IMR-90 (cell line): Measurements from ENCODE around the gene DUSP28. TPM values are rescaled to one million over a fixed set of nuclear protein-coding genes. Genes with fewer than 3 reads are reported as not detected.

Source experiments
- ATAC-seq: fragments of 200-7000 bp; cut with Tn5 transposase; 2 replicates; pipeline ENCODE4 v1.9.1; 2020; ENCODE audit warnings: low read depth, mild to moderate bottlenecking, moderate library complexity
- BruUV-seq: library from RNA; stranded (reverse); fragments of 400-500 nt; replicated peaks from 2 replicates; lab custom pipeline; 2021; lab: Mats Ljungman, UMichigan
- CTCF ChIA-PET: fragments of 300-600 bp; formaldehyde crosslinking; extraction: SDS; loops from one replicate; lab custom pipeline; 2021; ENCODE audit warnings: antibody characterized with exemption; lab: Yijun Ruan, JAX
- POLR2A ChIA-PET: fragments of 300-600 bp; sonication (Branson Sonifier 250); formaldehyde crosslinking; loops from one replicate; lab custom pipeline; 2022; ENCODE audit warnings: antibody characterized with exemption; ENCODE audit not compliant: unreplicated experiment; lab: Charles Lee
- DNase-seq: peaks from one replicate; pipeline ENCODE4 v3.0.0; 2013
- H2AFZ ChIP-seq: replicated peaks from 2 replicates; pipeline ENCODE3; 2013; ENCODE audit warnings: low read length, mild to moderate bottlenecking; ENCODE audit not compliant: poor library complexity
- H2AK5ac ChIP-seq: 2 replicates; pipeline ENCODE4 v1.6.1; 2013; ENCODE audit warnings: low read depth, low read length, inconsistent platforms
- H2AK9ac ChIP-seq: replicated peaks from 2 replicates; pipeline ENCODE3; 2013; ENCODE audit warnings: mild to moderate bottlenecking, low read depth, low read length, moderate library complexity; ENCODE audit not compliant: poor library complexity
- H2BK120ac ChIP-seq: 2 replicates; pipeline ENCODE4 v1.6.1; 2013; ENCODE audit warnings: low read depth, low read length, inconsistent platforms
- H2BK15ac ChIP-seq: 3 replicates; pipeline ENCODE4 v1.6.1; 2013; ENCODE audit warnings: low read depth, low read length, inconsistent platforms
- H2BK20ac ChIP-seq: 2 replicates; pipeline ENCODE4 v1.6.1; 2013; ENCODE audit warnings: low read depth, mild to moderate bottlenecking, inconsistent platforms, low read length, moderate library complexity
- H2BK5ac ChIP-seq: 2 replicates; pipeline ENCODE4 v1.6.1; 2013; ENCODE audit warnings: mild to moderate bottlenecking, low read depth, low read length, inconsistent platforms; ENCODE audit not compliant: poor library complexity, severe bottlenecking
- H3K14ac ChIP-seq: replicated peaks from 2 replicates; pipeline ENCODE4 v1.6.1; 2013; ENCODE audit warnings: low read depth, low read length, inconsistent platforms
- H3K18ac ChIP-seq: 2 replicates; pipeline ENCODE4 v1.6.1; 2013; ENCODE audit warnings: low read depth, low read length, control low read depth
- H3K23ac ChIP-seq: 2 replicates; pipeline ENCODE4 v1.6.1; 2013; ENCODE audit warnings: low read depth, low read length, inconsistent platforms
- H3K27ac ChIP-seq: 2 replicates; pipeline ENCODE4 v1.5.1; 2013; ENCODE audit warnings: mild to moderate bottlenecking, control low read depth, low read length; ENCODE audit not compliant: insufficient read depth
- H3K27me3 ChIP-seq: 2 replicates; pipeline ENCODE4 v1.6.1; 2013; ENCODE audit warnings: low read length; ENCODE audit not compliant: control insufficient read depth, insufficient read depth
- H3K36me3 ChIP-seq: 2 replicates; pipeline ENCODE4 v1.6.1; 2013; ENCODE audit warnings: low read length, mixed read lengths; ENCODE audit not compliant: control insufficient read depth, insufficient read depth
- H3K4ac ChIP-seq: 2 replicates; pipeline ENCODE4 v1.6.1; 2013; ENCODE audit warnings: low read depth, low read length, inconsistent platforms
- H3K4me1 ChIP-seq: 2 replicates; pipeline ENCODE4 v1.6.1; 2013; ENCODE audit warnings: low read length, mixed read lengths; ENCODE audit not compliant: control insufficient read depth, insufficient read depth
- H3K4me2 ChIP-seq: 2 replicates; pipeline ENCODE4 v1.6.1; 2013; ENCODE audit warnings: low read depth, mild to moderate bottlenecking, control low read depth, low read length, moderate library complexity
- H3K4me3 ChIP-seq: 2 replicates; pipeline ENCODE4 v1.5.1; 2013; ENCODE audit warnings: low read depth, mild to moderate bottlenecking, control low read depth, low read length, moderate library complexity; ENCODE audit not compliant: insufficient read depth
- H3K56ac ChIP-seq: 2 replicates; pipeline ENCODE4 v1.6.1; 2013; ENCODE audit warnings: low read length, inconsistent platforms; ENCODE audit not compliant: insufficient read depth; ENCODE audit errors: extremely low read depth
- H3K79me1 ChIP-seq, 2 experiments: 2 replicates each; pipeline ENCODE4 v1.6.1; 2013; ENCODE audit warnings: low read length in 2 of 2, inconsistent platforms in 1 of 2, low read depth in 1 of 2
- H3K9ac ChIP-seq: 2 replicates; pipeline ENCODE4 v1.6.1; 2013; ENCODE audit warnings: low read depth, low read length, control low read depth
- H3K9me1 ChIP-seq: 2 replicates; pipeline ENCODE4 v1.6.1; 2013; ENCODE audit warnings: low read length, inconsistent platforms; ENCODE audit not compliant: insufficient read depth
- H3K9me3 ChIP-seq: 2 replicates; pipeline ENCODE4 v1.6.1; 2013; ENCODE audit warnings: low read length; ENCODE audit not compliant: control insufficient read depth, insufficient read depth
- H4K20me1 ChIP-seq: 2 replicates; pipeline ENCODE4 v1.6.1; 2013; ENCODE audit warnings: low read length, inconsistent platforms; ENCODE audit not compliant: insufficient read depth
- H4K5ac ChIP-seq: 2 replicates; pipeline ENCODE4 v1.6.1; 2013; ENCODE audit warnings: mild to moderate bottlenecking, low read depth, low read length, control low read depth
- H4K8ac ChIP-seq, 2 experiments: 2 replicates each; pipeline ENCODE4 v1.6.1; 2013; ENCODE audit warnings: low read depth in 2 of 2, low read length in 2 of 2, control low read depth in 1 of 2, inconsistent platforms in 1 of 2
- H4K91ac ChIP-seq: 2 replicates; pipeline ENCODE4 v1.6.1; 2013; ENCODE audit warnings: low read depth, low read length, inconsistent platforms; ENCODE audit not compliant: insufficient read depth
- BHLHE40 ChIP-seq: fragments of 150-350 bp; IDR thresholded peaks from 2 replicates; pipeline ENCODE4 v1.6.1; 2016; ENCODE audit warnings: mild to moderate bottlenecking, low read depth, low read length
- CEBPB ChIP-seq: IDR thresholded peaks from 2 replicates; pipeline ENCODE4 v1.6.1; 2012; ENCODE audit warnings: low read depth, low read length, improper control_type of control experiment
- CHD1 ChIP-seq: IDR thresholded peaks from 2 replicates; pipeline ENCODE4 v1.6.1; 2012; ENCODE audit warnings: low read depth, low read length, improper control_type of control experiment
- ELK1 ChIP-seq: fragments of 150-350 bp; IDR thresholded peaks from 2 replicates; pipeline ENCODE4 v1.6.1; 2016; ENCODE audit warnings: low read depth, mild to moderate bottlenecking, low read length, moderate library complexity, borderline replicate concordance
- MAFK ChIP-seq: IDR thresholded peaks from 2 replicates; pipeline ENCODE4 v1.6.1; 2012; ENCODE audit warnings: low read depth, low read length, improper control_type of control experiment
- MAZ ChIP-seq: IDR thresholded peaks from 2 replicates; pipeline ENCODE4 v1.6.1; 2012; ENCODE audit warnings: low read depth, mild to moderate bottlenecking, low read length, improper control_type of control experiment, moderate library complexity, borderline replicate concordance
- POLR2A ChIP-seq: IDR thresholded peaks from 2 replicates; pipeline ENCODE4 v1.6.1; 2012; ENCODE audit warnings: mild to moderate bottlenecking, low read depth, low read length
- RAD21 ChIP-seq: IDR thresholded peaks from 2 replicates; pipeline ENCODE4 v1.6.1; 2012; ENCODE audit warnings: low read length, improper control_type of control experiment
- RFX5 ChIP-seq: IDR thresholded peaks from 2 replicates; pipeline ENCODE4 v1.8.0; 2012; ENCODE audit warnings: low read depth, mild to moderate bottlenecking, low read length, moderate library complexity
- SMC3 ChIP-seq: fragments of 150-350 bp; IDR thresholded peaks from 2 replicates; pipeline ENCODE4 v1.6.1; 2016; ENCODE audit warnings: low read depth, mild to moderate bottlenecking, antibody characterized with exemption, low read length, moderate library complexity
- WGBS, 2 experiments: methylation state at CpG; one replicate each; pipeline versions ENCODE4 v1.1.5 to v1.1.7; 2013; ENCODE audit warnings: missing lambda C conversion rate in 2 of 2; ENCODE audit not compliant: insufficient read length in 1 of 2; ENCODE audit errors: extremely low coverage in 2 of 2; 5-methylcytosine and 5-hydroxymethylcytosine counted together
- dilution Hi-C: fragments of 300-500 bp; cut with HindIII; formaldehyde crosslinking; loops from one replicate; pipeline ENCODE4 v1.14.3; 2018; ENCODE audit warnings: low sequenced_read_pairs; ENCODE audit not compliant: unreplicated experiment
- in situ Hi-C: fragments of 300-500 bp; cut with MboI; formaldehyde crosslinking; loops from 3 replicates; pipeline ENCODE4 v1.14.3; 2019; ENCODE audit warnings: low sequenced_read_pairs, inconsistent platforms, mixed read lengths
- intact Hi-C: fragments of 100-400 bp; cut with micrococcal nuclease; formaldehyde crosslinking; loops from 2 replicates; pipeline ENCODE4 v1.10.0; 2022
- polyA plus RNA-seq, 3 experiments: library from polyadenylated mRNA; depleted of rRNA; stranded (reverse); fragments of >200 nt; gene quantifications; 2 replicates each; pipeline ENCODE4 v1.2.3, GENCODE V29; 2012; ENCODE audit warnings: low replicate concordance in 1 of 3
- total RNA-seq: library from RNA; depleted of rRNA; stranded (reverse); fragments of >200 nt; gene quantifications from 2 replicates; pipeline ENCODE4 v1.2.3, GENCODE V29; 2012

DUSP28 gene
- total and polyA plus RNA-seq, 2 of the 4 experiments (the other 2 are of a cell fraction), result 1.1 to 3.3 TPM

GRCh38 chr2:240601831-240602160 lies 41.6 kb downstream of the DUSP28 start:
- dilution Hi-C loops, result no loop called here
- H4K20me1 ChIP-seq, result no peaks in the 10 kb centered on the region
- ChIA-PET CTCF (no interaction called here), POLR2A (no interaction called here)
- no peak overlapping the region for H3K18ac ChIP-seq
- H3K79me1 ChIP-seq, result no peaks in the 10 kb centered on the region
- no TSS peak for BruUV-seq
- no peak overlapping the region for H3K4me3 ChIP-seq
- DNase-seq, result no peak
- no peaks in the 10 kb centered on the region for H3K9me3 ChIP-seq
- H4K8ac ChIP-seq, result no peak overlapping the region
- no peaks in the 10 kb centered on the region for H3K27me3 ChIP-seq
- H3K4ac ChIP-seq, result no peak overlapping the region
- no peak for ATAC-seq
- H2AK5ac ChIP-seq, result no peak overlapping the region
- no peak overlapping the region for H2BK20ac ChIP-seq
- H2BK120ac ChIP-seq, result no peak overlapping the region
- no peak overlapping the region for H3K4me2 ChIP-seq
- no peaks in the 10 kb centered on the region for H3K4me1 ChIP-seq
- H3K23ac ChIP-seq, result no peak overlapping the region
- TF ChIP-seq RAD21, result no peak
- TF ChIP-seq CHD1, result no peak
- TF ChIP-seq ELK1, result no peak
- TF ChIP-seq CEBPB, result no peak
- no peak for TF ChIP-seq MAZ
- TF ChIP-seq BHLHE40, result no peak
- TF ChIP-seq RFX5, result no peak
- TF ChIP-seq MAFK, result no peak
- no peak for TF ChIP-seq POLR2A
- no peak for TF ChIP-seq SMC3
- no peak overlapping the region for H4K5ac ChIP-seq
- peaks cover 17% of the 10 kb centered on the region for H3K36me3 ChIP-seq
- no peak overlapping the region for H4K91ac ChIP-seq
- H2BK15ac ChIP-seq, result no peak overlapping the region
- H3K14ac ChIP-seq, result no peak overlapping the region
- WGBS, 2 experiments, result 89% methylated on average over 11 of the region's 11 CpGs; no CpG with 5 or more reads in 1 of the 2 experiments
- no peaks in the 10 kb centered on the region; the same call in 1 of the 2 replicates for H3K9me1 ChIP-seq
- no peak overlapping the region for H2AFZ ChIP-seq
- no peak overlapping the region for H3K9ac ChIP-seq
- no peak overlapping the region for H2BK5ac ChIP-seq
- no peak overlapping the region for H2AK9ac ChIP-seq
- no peak overlapping the region for H3K56ac ChIP-seq
- H3K27ac ChIP-seq, result no peak overlapping the region
- in situ Hi-C loops, result no loop called here
- intact Hi-C loops, result no loop called here
